Astrocyte (in vitro differentiated cells and primary cell): ENCODE data around the gene MEST. TPM values are rescaled to one million over a fixed set of nuclear protein-coding genes. Genes with fewer than 3 reads are reported as not detected.

ENCODE experiments used
- DNase-seq: peaks from one replicate; pipeline ENCODE4 v3.0.0-alpha.2; 2010; ENCODE audit warnings: low read depth
- FAIRE-seq: peaks from 2 replicates; lab custom pipeline; 2011; peaks lifted over from hg19 to GRCh38; lab: Jason Lieb, UNC
- H2AFZ ChIP-seq: 2 replicates; pipeline ENCODE4 v1.6.0; 2012; ENCODE audit warnings: low read depth, low read length, inconsistent platforms
- H3K27ac ChIP-seq: 2 replicates; pipeline ENCODE4 v1.5.1; 2011; ENCODE audit warnings: low read depth, low read length, inconsistent platforms
- H3K27me3 ChIP-seq: 2 replicates; pipeline ENCODE4 v1.6.0; 2011; ENCODE audit warnings: low read length, inconsistent platforms; ENCODE audit not compliant: insufficient read depth
- H3K36me3 ChIP-seq: 2 replicates; pipeline ENCODE4 v1.5.1; 2011; ENCODE audit warnings: low read length, inconsistent platforms; ENCODE audit not compliant: insufficient read depth
- H3K4me1 ChIP-seq: 2 replicates; pipeline ENCODE4 v1.5.1; 2011; ENCODE audit warnings: low read length, inconsistent platforms; ENCODE audit not compliant: insufficient read depth
- H3K4me2 ChIP-seq: 2 replicates; pipeline ENCODE4 v1.6.0; 2012; ENCODE audit warnings: low read length, inconsistent platforms
- H3K4me3 ChIP-seq: 2 replicates; pipeline ENCODE4 v1.5.1; 2011; ENCODE audit warnings: low read depth, mild to moderate bottlenecking, low read length, inconsistent platforms; ENCODE audit not compliant: insufficient read depth
- H3K79me2 ChIP-seq: 2 replicates; pipeline ENCODE4 v1.6.0; 2012; ENCODE audit warnings: mild to moderate bottlenecking, low read length, inconsistent platforms; ENCODE audit not compliant: insufficient read depth
- H3K9ac ChIP-seq: 2 replicates; pipeline ENCODE4 v1.6.0; 2012; ENCODE audit warnings: mild to moderate bottlenecking, low read length, inconsistent platforms
- H3K9me3 ChIP-seq: 2 replicates; pipeline ENCODE4 v1.5.1; 2012; ENCODE audit warnings: low read depth, mild to moderate bottlenecking, low read length, inconsistent platforms; ENCODE audit not compliant: insufficient read depth
- H4K20me1 ChIP-seq: 2 replicates; pipeline ENCODE4 v1.6.0; 2012; ENCODE audit warnings: low read length, inconsistent platforms; ENCODE audit not compliant: insufficient read depth
- H3K27ac Mint-ChIP-seq: one replicate; pipeline ENCODE4 v1.8.0; 2021; ENCODE audit warnings: mild to moderate bottlenecking, mixed read lengths; ENCODE audit not compliant: unreplicated experiment
- H3K27me3 Mint-ChIP-seq: one replicate; pipeline ENCODE4 v1.8.0; 2021; ENCODE audit warnings: low read depth, mixed read lengths; ENCODE audit not compliant: unreplicated experiment
- H3K36me3 Mint-ChIP-seq: one replicate; pipeline ENCODE4 v1.8.0; 2021; ENCODE audit warnings: low read depth, mixed read lengths; ENCODE audit not compliant: unreplicated experiment
- H3K4me1 Mint-ChIP-seq: one replicate; pipeline ENCODE4 v1.8.0; 2021; ENCODE audit warnings: low read depth, mixed read lengths; ENCODE audit not compliant: unreplicated experiment
- H3K4me3 Mint-ChIP-seq: one replicate; pipeline ENCODE4 v1.8.0; 2021; ENCODE audit warnings: mild to moderate bottlenecking, moderate library complexity, mixed read lengths; ENCODE audit not compliant: unreplicated experiment
- H3K9me3 Mint-ChIP-seq: one replicate; pipeline ENCODE4 v1.8.0; 2021; ENCODE audit warnings: mild to moderate bottlenecking, mixed read lengths; ENCODE audit not compliant: unreplicated experiment
- EZH2 ChIP-seq: IDR thresholded peaks from 2 replicates; pipeline ENCODE4 v1.6.1; 2012; ENCODE audit warnings: mild to moderate bottlenecking, low read length, inconsistent platforms; ENCODE audit not compliant: insufficient read depth
- total RNA-seq: library from RNA; stranded (reverse); gene quantifications from 2 replicates; pipeline ENCODE4 v1.2.1, GENCODE V29; 2021
- TF ChIP-seq, protein P1 (sequence below): IDR thresholded peaks from 2 replicates; pipeline ENCODE4 v1.5.1; 2011; ENCODE audit warnings: low read depth, mild to moderate bottlenecking, inconsistent platforms, low read length, moderate library complexity; ENCODE audit not compliant: insufficient read depth

Gene MEST
- total RNA-seq, 1 donor from 2014 or later, result 214 TPM

DNA sequence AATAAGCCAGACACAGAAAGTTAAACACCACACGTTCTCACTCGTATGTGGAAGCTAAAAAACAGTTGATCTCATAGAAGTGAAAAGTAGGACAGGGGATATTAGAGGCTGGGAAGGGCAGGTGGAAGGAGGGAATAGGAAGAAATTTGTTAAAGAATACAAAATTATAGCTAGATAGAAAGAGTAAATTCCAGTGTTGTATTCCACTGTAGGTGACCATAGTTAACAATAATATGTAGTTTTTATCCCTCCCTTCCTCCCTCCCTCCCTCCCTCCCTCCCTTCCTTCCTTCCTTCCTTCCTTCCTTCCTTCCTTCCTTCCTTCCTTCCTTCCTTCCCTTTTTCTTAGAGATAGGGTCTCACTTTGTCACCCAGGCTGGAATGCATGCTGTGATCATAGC lies 19.9 kb upstream of the MEST start:
- no peaks in the 10 kb centered on the region for H3K4me1 ChIP-seq
- no peaks in the 10 kb centered on the region for H3K36me3 Mint-ChIP-seq
- no peaks in the 10 kb centered on the region for H3K4me1 Mint-ChIP-seq
- no peaks in the 10 kb centered on the region for H3K9me3 ChIP-seq
- peaks cover 6% of the 10 kb centered on the region for H3K27me3 Mint-ChIP-seq
- no peaks in the 10 kb centered on the region for H3K27me3 ChIP-seq
- H3K9ac ChIP-seq, result no peak overlapping the region
- H3K79me2 ChIP-seq, result no peaks in the 10 kb centered on the region
- FAIRE-seq (no peak), DNase-seq (no peak)
- H3K4me2 ChIP-seq, result no peak overlapping the region
- peaks cover 2% of the 10 kb centered on the region for H3K9me3 Mint-ChIP-seq
- H2AFZ ChIP-seq, result no peak overlapping the region
- H3K4me3 Mint-ChIP-seq, result no peak overlapping the region
- H3K27ac Mint-ChIP-seq, result no peak overlapping the region
- H3K36me3 ChIP-seq, result no peaks in the 10 kb centered on the region
- H4K20me1 ChIP-seq, result no peaks in the 10 kb centered on the region
- H3K4me3 ChIP-seq, result no peak overlapping the region
- no peak overlapping the region for H3K27ac ChIP-seq
- no peak for TF ChIP-seq EZH2
- TF ChIP-seq, protein P1, sequence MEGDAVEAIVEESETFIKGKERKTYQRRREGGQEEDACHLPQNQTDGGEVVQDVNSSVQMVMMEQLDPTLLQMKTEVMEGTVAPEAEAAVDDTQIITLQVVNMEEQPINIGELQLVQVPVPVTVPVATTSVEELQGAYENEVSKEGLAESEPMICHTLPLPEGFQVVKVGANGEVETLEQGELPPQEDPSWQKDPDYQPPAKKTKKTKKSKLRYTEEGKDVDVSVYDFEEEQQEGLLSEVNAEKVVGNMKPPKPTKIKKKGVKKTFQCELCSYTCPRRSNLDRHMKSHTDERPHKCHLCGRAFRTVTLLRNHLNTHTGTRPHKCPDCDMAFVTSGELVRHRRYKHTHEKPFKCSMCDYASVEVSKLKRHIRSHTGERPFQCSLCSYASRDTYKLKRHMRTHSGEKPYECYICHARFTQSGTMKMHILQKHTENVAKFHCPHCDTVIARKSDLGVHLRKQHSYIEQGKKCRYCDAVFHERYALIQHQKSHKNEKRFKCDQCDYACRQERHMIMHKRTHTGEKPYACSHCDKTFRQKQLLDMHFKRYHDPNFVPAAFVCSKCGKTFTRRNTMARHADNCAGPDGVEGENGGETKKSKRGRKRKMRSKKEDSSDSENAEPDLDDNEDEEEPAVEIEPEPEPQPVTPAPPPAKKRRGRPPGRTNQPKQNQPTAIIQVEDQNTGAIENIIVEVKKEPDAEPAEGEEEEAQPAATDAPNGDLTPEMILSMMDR, result no peak

DNA sequence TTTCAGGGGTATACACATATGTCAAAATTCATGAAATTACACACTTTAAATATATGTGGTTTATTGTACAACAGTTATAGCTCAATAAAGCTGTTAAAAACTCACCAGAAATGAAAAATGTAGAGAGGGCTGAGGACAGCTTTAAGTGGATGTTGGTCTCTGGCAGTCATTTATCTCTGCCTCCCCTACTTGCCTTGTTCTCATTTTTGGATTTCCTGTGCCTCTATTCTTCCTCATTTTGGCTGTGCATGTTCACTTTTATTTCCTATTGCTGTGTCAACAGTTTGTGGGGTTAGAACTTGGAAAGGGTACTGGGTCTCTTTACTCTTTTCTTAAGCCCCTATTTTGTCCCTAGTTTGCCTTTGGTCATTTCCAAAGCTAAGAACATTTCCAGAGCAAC lies 18.6 kb upstream of the MEST start:
- no peaks in the 10 kb centered on the region for H3K9me3 ChIP-seq
- H3K4me3 ChIP-seq, result no peak overlapping the region
- no peak for FAIRE-seq
- no peaks in the 10 kb centered on the region for H3K36me3 ChIP-seq
- H3K4me2 ChIP-seq, result no peak overlapping the region
- H3K9ac ChIP-seq, result no peak overlapping the region
- TF ChIP-seq, protein P1, result no peak
- no peak for TF ChIP-seq EZH2
- DNase-seq, result no peak
- Mint-ChIP-seq H3K4me3 (no peak overlapping the region), H3K36me3 (no peaks in the 10 kb centered on the region), H3K9me3 (peaks cover 2% of the 10 kb centered on the region), H3K27ac (no peak overlapping the region), H3K4me1 (no peaks in the 10 kb centered on the region), H3K27me3 (peaks cover 5% of the 10 kb centered on the region)
- H4K20me1 ChIP-seq, result no peaks in the 10 kb centered on the region
- no peaks in the 10 kb centered on the region for H3K27me3 ChIP-seq
- no peak overlapping the region for H2AFZ ChIP-seq
- no peak overlapping the region for H3K27ac ChIP-seq
- H3K79me2 ChIP-seq, result no peaks in the 10 kb centered on the region
- no peaks in the 10 kb centered on the region for H3K4me1 ChIP-seq

DNA sequence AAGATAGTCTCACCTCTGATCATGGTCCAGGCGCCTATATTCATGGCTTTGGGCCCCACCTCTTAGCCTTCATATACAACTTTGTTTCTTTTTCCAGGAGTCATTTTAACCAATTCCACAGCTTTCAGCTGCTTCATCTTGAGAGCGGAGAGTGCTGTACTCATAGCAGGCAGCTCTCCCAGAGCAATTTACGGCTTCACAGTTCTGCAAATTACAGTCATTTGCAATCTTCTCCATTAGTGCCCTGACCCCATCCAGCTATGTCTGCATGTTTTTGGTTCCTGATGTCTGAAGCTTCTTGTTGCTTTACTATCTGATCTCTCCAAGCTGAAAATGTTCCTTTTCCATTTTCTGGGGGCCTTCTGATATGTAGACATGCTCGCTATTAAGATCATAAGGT lies 18.0 kb upstream of the MEST start:
- TF ChIP-seq, protein P1, result no peak
- TF ChIP-seq EZH2, result no peak
- no peak overlapping the region for H3K27ac Mint-ChIP-seq
- H3K9me3 ChIP-seq, result no peaks in the 10 kb centered on the region
- peaks cover 2% of the 10 kb centered on the region for H3K9me3 Mint-ChIP-seq
- no peaks in the 10 kb centered on the region for H3K4me1 Mint-ChIP-seq
- FAIRE-seq, result no peak
- no peaks in the 10 kb centered on the region for H3K79me2 ChIP-seq
- no peak overlapping the region for H3K4me3 ChIP-seq
- no peaks in the 10 kb centered on the region for H3K36me3 Mint-ChIP-seq
- no peak overlapping the region for H3K4me2 ChIP-seq
- no peak overlapping the region for H3K27ac ChIP-seq
- H4K20me1 ChIP-seq, result no peaks in the 10 kb centered on the region
- no peak overlapping the region for H3K9ac ChIP-seq
- H3K4me3 Mint-ChIP-seq, result no peak overlapping the region
- no peaks in the 10 kb centered on the region for H3K4me1 ChIP-seq
- no peaks in the 10 kb centered on the region for H3K27me3 ChIP-seq
- no peak overlapping the region for H2AFZ ChIP-seq
- DNase-seq, result no peak
- no peaks in the 10 kb centered on the region for H3K36me3 ChIP-seq
- peaks cover 4% of the 10 kb centered on the region for H3K27me3 Mint-ChIP-seq
